ENCODE results near the gene CAPN5.

- TF ChIP-seq CTCF (IDR thresholded peaks at IDR 0.05; ENCODE audit: low read depth, low read length, poor library complexity, severe bottlenecking) (no peak), EZH2phosphoT487 (IDR thresholded peaks at IDR 0.05; ENCODE audit: borderline replicate concordance, low read length) (no peak)
Observed at GRCh38 chr11:77094841-77095365, 28.1 kb downstream of the CAPN5 start.
